Osteoblast (primary cell): ENCODE measurements around the gene SKIC2. TPM values are rescaled to one million over a fixed set of nuclear protein-coding genes. Genes with fewer than 3 reads are reported as not detected.

Experiments used
- DNase-seq: peaks from one replicate; pipeline ENCODE4 v3.0.0; 2011; ENCODE audit warnings: low spot score, mixed read lengths; ENCODE audit not compliant: insufficient read length; ENCODE audit errors: missing footprints
- H2AFZ ChIP-seq: 2 replicates; pipeline ENCODE4 v1.6.0; 2011; ENCODE audit warnings: mild to moderate bottlenecking, low read length
- H3K27ac ChIP-seq: 2 replicates; pipeline ENCODE4 v1.5.1; 2011; ENCODE audit warnings: mild to moderate bottlenecking, low read depth, low read length, moderate library complexity
- H3K27me3 ChIP-seq: 2 replicates; pipeline ENCODE4 v1.6.0; 2012; ENCODE audit warnings: mild to moderate bottlenecking, control low read depth, inconsistent platforms, low read length, moderate library complexity; ENCODE audit not compliant: insufficient read depth
- H3K36me3 ChIP-seq: 2 replicates; pipeline ENCODE4 v1.5.1; 2011; ENCODE audit warnings: mild to moderate bottlenecking, low read length, control low read depth, moderate library complexity; ENCODE audit not compliant: insufficient read depth
- H3K4me1 ChIP-seq: 2 replicates; pipeline ENCODE4 v1.5.1; 2011; ENCODE audit warnings: mild to moderate bottlenecking, low read length, control low read depth, moderate library complexity; ENCODE audit not compliant: insufficient read depth
- H3K4me2 ChIP-seq: 2 replicates; pipeline ENCODE4 v1.6.0; 2011; ENCODE audit warnings: mild to moderate bottlenecking, low read length; ENCODE audit not compliant: insufficient read depth
- H3K4me3 ChIP-seq: fragments of 200-600 bp; sonication (generic); 3 replicates; pipeline ENCODE4 v1.5.1; 2012; ENCODE audit warnings: mild to moderate bottlenecking, low read length, inconsistent platforms; ENCODE audit not compliant: insufficient read depth
- H3K79me2 ChIP-seq: 2 replicates; pipeline ENCODE4 v1.6.0; 2012; ENCODE audit warnings: mild to moderate bottlenecking, low read length, control low read depth, inconsistent platforms; ENCODE audit not compliant: insufficient read depth
- H3K9me3 ChIP-seq: 2 replicates; pipeline ENCODE4 v1.5.1; 2011; ENCODE audit warnings: low read depth, low read length, control low read depth
- H4K20me1 ChIP-seq: 2 replicates; pipeline ENCODE4 v1.6.0; 2012; ENCODE audit warnings: mild to moderate bottlenecking, low read length, control low read depth; ENCODE audit not compliant: insufficient read depth
- CTCF ChIP-seq: IDR thresholded peaks from 2 replicates; pipeline ENCODE4 v1.5.1; 2011; ENCODE audit warnings: mild to moderate bottlenecking, low read depth, low read length, moderate library complexity; ENCODE audit errors: extremely low read depth
- total RNA-seq: library from RNA; depleted of rRNA; stranded (reverse); fragments of >200 nt; gene quantifications from 2 replicates; pipeline ENCODE4 v1.2.3, GENCODE V29; 2012

SKIC2 gene
- total RNA-seq, 1 donor, result 42.0 TPM

GRCh38 chr6:31969712-31970603, 11.0 kb downstream of the SKIC2 start:
- Histone ChIP-seq H4K20me1 (peaks cover 4% of the 10 kb centered on the region), H3K4me1 (peaks cover 32% of the 10 kb centered on the region), H3K4me3 (peak overlapping the region; percentile 91), H3K36me3 (peaks cover 52% of the 10 kb centered on the region), H3K27me3 (no peaks in the 10 kb centered on the region), H3K4me2 (peak overlapping the region; percentile 93), H3K27ac (peak overlapping the region; percentile 99), H3K9me3 (no peaks in the 10 kb centered on the region), H3K79me2 (peaks cover 55% of the 10 kb centered on the region), H2AFZ (no peak overlapping the region)
- TF ChIP-seq CTCF, result no peak
- DNase-seq, result peak; percentile 95

GRCh38 chr6:31970604-31971271, 11.8 kb downstream of the SKIC2 start:
- H3K27me3 ChIP-seq, result no peaks in the 10 kb centered on the region
- H4K20me1 ChIP-seq, result peaks cover 4% of the 10 kb centered on the region
- DNase-seq, result peak; percentile 73
- H3K4me2 ChIP-seq, result peak overlapping the region; percentile 93
- peaks cover 32% of the 10 kb centered on the region for H3K4me1 ChIP-seq
- no peak for TF ChIP-seq CTCF
- no peaks in the 10 kb centered on the region for H3K9me3 ChIP-seq
- H3K4me3 ChIP-seq, result peak overlapping the region; percentile 91
- H2AFZ ChIP-seq, result peak overlapping the region; percentile 88
- peaks cover 59% of the 10 kb centered on the region for H3K79me2 ChIP-seq
- peaks cover 44% of the 10 kb centered on the region for H3K36me3 ChIP-seq
- peak overlapping the region; percentile 99 for H3K27ac ChIP-seq

GRCh38 chr6:31971279-31971992, 12.5 kb downstream of the SKIC2 start:
- no peak for TF ChIP-seq CTCF
- H4K20me1 ChIP-seq, result peaks cover 4% of the 10 kb centered on the region
- H3K27ac ChIP-seq, result peak overlapping the region; percentile 99
- H3K4me2 ChIP-seq, result peak overlapping the region; percentile 93
- peak overlapping the region; percentile 88 for H2AFZ ChIP-seq
- H3K4me3 ChIP-seq, result peak overlapping the region; percentile 91
- peaks cover 38% of the 10 kb centered on the region for H3K36me3 ChIP-seq
- peaks cover 32% of the 10 kb centered on the region for H3K4me1 ChIP-seq
- H3K9me3 ChIP-seq, result no peaks in the 10 kb centered on the region
- no peak for DNase-seq
- H3K27me3 ChIP-seq, result no peaks in the 10 kb centered on the region
- peaks cover 59% of the 10 kb centered on the region for H3K79me2 ChIP-seq
